HFFc6 (cell line): ENCODE measurements around the gene JAKMIP1. TPM values are rescaled to one million over a fixed set of nuclear protein-coding genes. Genes with fewer than 3 reads are reported as not detected.
A peak's percentile ranks its signal among the peaks of the same experiment; 100 is the strongest.

Experiments used
- DNase-seq: peaks from one replicate; pipeline ENCODE4 v3.0.0-alpha.2; 2018
- H3K27ac Mint-ChIP-seq: 2 replicates; pipeline ENCODE4 v1.8.0; 2020; ENCODE audit warnings: mild to moderate bottlenecking, mixed read lengths
- H3K27me3 Mint-ChIP-seq: 2 replicates; pipeline ENCODE4 v1.8.0; 2021; ENCODE audit warnings: mild to moderate bottlenecking, moderate library complexity, mixed read lengths; ENCODE audit not compliant: insufficient read depth
- H3K36me3 Mint-ChIP-seq: 2 replicates; pipeline ENCODE4 v1.8.0; 2021; ENCODE audit warnings: low read depth, mixed read lengths
- H3K4me1 Mint-ChIP-seq: 2 replicates; pipeline ENCODE4 v1.8.0; 2020; ENCODE audit warnings: low read depth, mixed read lengths
- H3K4me3 Mint-ChIP-seq: 2 replicates; pipeline ENCODE4 v1.8.0; 2020; ENCODE audit warnings: mild to moderate bottlenecking, moderate library complexity, mixed read lengths
- H3K9me3 Mint-ChIP-seq: 2 replicates; pipeline ENCODE4 v1.8.0; 2020; ENCODE audit warnings: mild to moderate bottlenecking, mixed read lengths
- total RNA-seq, 6 experiments: library from RNA; stranded (reverse); fragmentation: NEBNext Ultra II Directional; extraction: Animal tissue kit (Norgen Biotek cat#: 25700); gene quantifications; 2 replicates in 1 of 6; 3 replicates in 5 of 6; pipeline ENCODE4 v1.2.3, GENCODE V29; 2021
- TF ChIP-seq, protein P1 (sequence below): fragments of 200-600 bp; sonication (generic); IDR thresholded peaks from 2 replicates; pipeline ENCODE4 v1.5.0; 2021; ENCODE audit warnings: antibody characterized with exemption, mild to moderate bottlenecking

The JAKMIP1 gene
- total RNA-seq, 6 experiments from 2014 or later, result not detected

GRCh38 chr4:6019316-6020263, 180.8 kb downstream of the JAKMIP1 start:
- Mint-ChIP-seq H3K4me3 (no peak overlapping the region), H3K9me3 (peaks cover 36% of the 10 kb centered on the region), H3K27me3 (peaks cover 1% of the 10 kb centered on the region; the same call in 1 of the 2 replicates), H3K4me1 (no peaks in the 10 kb centered on the region), H3K36me3 (peaks cover 6% of the 10 kb centered on the region; the same call in 1 of the 2 replicates), H3K27ac (no peak overlapping the region)
- TF ChIP-seq, protein P1, sequence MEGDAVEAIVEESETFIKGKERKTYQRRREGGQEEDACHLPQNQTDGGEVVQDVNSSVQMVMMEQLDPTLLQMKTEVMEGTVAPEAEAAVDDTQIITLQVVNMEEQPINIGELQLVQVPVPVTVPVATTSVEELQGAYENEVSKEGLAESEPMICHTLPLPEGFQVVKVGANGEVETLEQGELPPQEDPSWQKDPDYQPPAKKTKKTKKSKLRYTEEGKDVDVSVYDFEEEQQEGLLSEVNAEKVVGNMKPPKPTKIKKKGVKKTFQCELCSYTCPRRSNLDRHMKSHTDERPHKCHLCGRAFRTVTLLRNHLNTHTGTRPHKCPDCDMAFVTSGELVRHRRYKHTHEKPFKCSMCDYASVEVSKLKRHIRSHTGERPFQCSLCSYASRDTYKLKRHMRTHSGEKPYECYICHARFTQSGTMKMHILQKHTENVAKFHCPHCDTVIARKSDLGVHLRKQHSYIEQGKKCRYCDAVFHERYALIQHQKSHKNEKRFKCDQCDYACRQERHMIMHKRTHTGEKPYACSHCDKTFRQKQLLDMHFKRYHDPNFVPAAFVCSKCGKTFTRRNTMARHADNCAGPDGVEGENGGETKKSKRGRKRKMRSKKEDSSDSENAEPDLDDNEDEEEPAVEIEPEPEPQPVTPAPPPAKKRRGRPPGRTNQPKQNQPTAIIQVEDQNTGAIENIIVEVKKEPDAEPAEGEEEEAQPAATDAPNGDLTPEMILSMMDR, result peak; percentile 85
- DNase-seq, result peak; percentile 4

DNA sequence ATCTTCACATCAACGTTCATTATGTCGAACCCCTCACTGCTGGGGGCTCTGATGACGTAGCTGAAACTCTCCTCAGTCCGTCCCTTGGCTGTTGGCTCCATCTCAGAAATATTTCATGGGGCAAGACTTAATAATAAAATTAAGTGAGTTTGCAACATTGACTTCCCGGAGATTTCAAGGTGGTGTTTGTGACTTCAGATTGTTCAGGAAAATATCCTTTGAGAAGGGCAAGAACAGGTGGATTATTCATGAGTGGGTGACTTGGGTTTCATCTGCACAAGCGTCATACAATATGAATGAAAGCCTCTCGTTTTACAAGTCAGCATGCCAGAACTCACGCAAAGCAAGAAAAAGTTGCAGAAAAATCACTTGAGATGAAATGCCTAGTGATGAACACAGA, 182.0 kb downstream of the JAKMIP1 start, which contains the start of gene C4orf50:
Gene C4orf50, minus strand, starts transcription at position 101 of the 400 bp plus-strand sequence.
- no peak within 1 kb of the TSS for H3K4me3 Mint-ChIP-seq
- TF ChIP-seq, protein P1, result no peak
- H3K4me1 Mint-ChIP-seq, result no peaks in the 10 kb centered on the region
- DNase-seq, result no peak
- peaks cover 1% of the 10 kb centered on the region; the same call in 1 of the 2 replicates for H3K27me3 Mint-ChIP-seq
- H3K9me3 Mint-ChIP-seq, result peaks cover 30% of the 10 kb centered on the region
- no peak within 1 kb of the TSS for H3K27ac Mint-ChIP-seq
- H3K36me3 Mint-ChIP-seq, result no peaks in the 10 kb centered on the region

DNA sequence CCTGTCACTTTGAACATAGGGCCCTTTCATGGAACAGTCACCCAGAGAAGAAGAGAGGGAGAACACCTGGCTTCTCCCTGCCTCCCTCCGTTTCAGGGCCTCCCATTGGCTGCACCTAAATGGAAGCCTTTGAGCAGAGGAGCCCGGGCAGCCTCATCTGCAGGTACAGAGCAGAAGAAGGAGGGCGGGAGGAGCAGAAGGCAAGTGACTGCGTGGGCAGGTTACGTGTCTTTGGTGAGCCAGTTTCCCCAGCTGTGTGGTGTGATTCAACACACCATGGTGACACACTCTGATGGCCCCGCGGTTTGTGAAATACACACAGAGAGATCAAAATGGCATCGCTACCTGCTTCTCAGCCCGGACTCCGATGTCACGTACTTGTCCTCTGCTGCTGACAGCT, 182.5 kb downstream of the JAKMIP1 start:
- H3K9me3 Mint-ChIP-seq, result peaks cover 30% of the 10 kb centered on the region
- no peaks in the 10 kb centered on the region for H3K4me1 Mint-ChIP-seq
- no peaks in the 10 kb centered on the region for H3K36me3 Mint-ChIP-seq
- H3K4me3 Mint-ChIP-seq, result no peak overlapping the region
- peaks cover 1% of the 10 kb centered on the region; the same call in 1 of the 2 replicates for H3K27me3 Mint-ChIP-seq
- no peak for DNase-seq
- TF ChIP-seq, protein P1, result no peak
- no peak overlapping the region for H3K27ac Mint-ChIP-seq

DNA sequence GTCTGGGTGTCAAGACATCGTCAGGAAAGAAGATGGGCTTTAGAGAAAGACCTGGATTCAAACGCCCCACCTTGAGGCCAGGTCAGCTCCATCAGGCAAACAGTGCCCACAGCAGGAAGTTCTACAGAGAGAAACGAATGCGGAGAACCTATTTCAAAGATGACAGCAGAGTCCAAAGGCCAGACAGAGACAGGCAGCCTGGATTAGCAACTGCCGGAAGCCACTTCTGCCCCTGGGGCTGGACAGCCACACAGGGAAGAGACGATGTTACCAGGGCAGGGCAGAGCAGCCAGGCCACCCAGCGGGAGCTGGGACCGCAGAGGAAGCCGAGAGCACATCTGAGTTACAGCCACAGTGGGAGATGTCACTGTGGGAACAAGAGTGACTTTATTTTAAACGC, 183.3 kb downstream of the JAKMIP1 start:
- Mint-ChIP-seq H3K36me3 (no peaks in the 10 kb centered on the region), H3K4me1 (no peaks in the 10 kb centered on the region), H3K27ac (no peak overlapping the region), H3K4me3 (no peak overlapping the region), H3K27me3 (peaks cover 1% of the 10 kb centered on the region; the same call in 1 of the 2 replicates), H3K9me3 (peaks cover 30% of the 10 kb centered on the region)
- no peak for DNase-seq
- TF ChIP-seq, protein P1, result no peak

DNA sequence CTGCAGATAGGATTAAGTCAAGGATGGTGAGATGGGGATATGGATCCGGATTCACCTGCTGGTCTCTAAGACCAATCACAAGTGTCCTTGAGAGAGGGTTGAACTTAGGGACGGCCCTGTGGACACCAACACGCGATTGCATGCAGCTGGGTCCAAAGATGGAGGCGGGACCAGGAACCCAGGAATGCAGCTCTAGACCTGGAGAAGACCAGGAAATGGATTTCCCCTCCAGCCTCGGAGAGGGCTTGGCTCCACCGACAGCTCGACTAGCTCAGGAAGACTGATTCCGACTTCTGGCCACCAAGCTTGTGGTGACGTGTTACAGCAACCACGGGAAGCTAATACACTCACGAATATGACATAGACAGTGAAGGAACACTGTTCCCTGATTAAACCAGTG, 186.8 kb downstream of the JAKMIP1 start:
- no peak overlapping the region for H3K4me3 Mint-ChIP-seq
- no peaks in the 10 kb centered on the region for H3K36me3 Mint-ChIP-seq
- H3K4me1 Mint-ChIP-seq, result no peaks in the 10 kb centered on the region
- H3K27ac Mint-ChIP-seq, result no peak overlapping the region
- TF ChIP-seq, protein P1, result no peak
- peaks cover 42% of the 10 kb centered on the region for H3K9me3 Mint-ChIP-seq
- DNase-seq, result no peak
- H3K27me3 Mint-ChIP-seq, result peaks cover 1% of the 10 kb centered on the region; the same call in 1 of the 2 replicates
